T-helper 9 cell (primary cell): ENCODE measurements around the gene RNF11.

ENCODE experiments used
- DNase-seq: peaks from one replicate; pipeline ENCODE4 v3.0.0-alpha.2; 2020

RNF11 gene

GRCh38 chr1:51266181-51266580, 30.1 kb downstream of the RNF11 start:
- DNase-seq = no peak

GRCh38 chr1:51266791-51267190, 30.7 kb downstream of the RNF11 start:
- DNase-seq = no peak

- no peak for DNase-seq
Observed at GRCh38 chr1:51268634-51269033, 32.6 kb downstream of the RNF11 start.

GRCh38 chr1:51270751-51271150, 34.7 kb downstream of the RNF11 start:
- DNase-seq = no peak

- no peak for DNase-seq
Observed at GRCh38 chr1:51272916-51273315, 36.8 kb downstream of the RNF11 start.

- no peak for DNase-seq
Observed at GRCh38 chr1:51274676-51275075, 38.6 kb downstream of the RNF11 start.

GRCh38 chr1:51276286-51276685, 40.2 kb downstream of the RNF11 start:
- no peak for DNase-seq

GRCh38 chr1:51280321-51280978, 44.4 kb downstream of the RNF11 start:
- DNase-seq = no peak

- no peak for DNase-seq
Observed at GRCh38 chr1:51281807-51282206, 45.7 kb downstream of the RNF11 start.

GRCh38 chr1:51282605-51283004, 46.5 kb downstream of the RNF11 start:
- no peak for DNase-seq

GRCh38 chr1:51283979-51284378, 47.9 kb downstream of the RNF11 start:
- DNase-seq = no peak

- no peak for DNase-seq
Observed at GRCh38 chr1:51284487-51284954, 48.4 kb downstream of the RNF11 start.

- no peak for DNase-seq
Observed at GRCh38 chr1:51285055-51285454, 49.0 kb downstream of the RNF11 start.

- DNase-seq = no peak
Observed at GRCh38 chr1:51287966-51288365, 51.9 kb downstream of the RNF11 start.

GRCh38 chr1:51288578-51288977, 52.5 kb downstream of the RNF11 start:
- no peak for DNase-seq

GRCh38 chr1:51289676-51290488, 53.8 kb downstream of the RNF11 start:
- DNase-seq = no peak

- DNase-seq = no peak
Observed at GRCh38 chr1:51290489-51290847, 54.4 kb downstream of the RNF11 start.

- DNase-seq = no peak
Observed at GRCh38 chr1:51293898-51294515, 57.9 kb downstream of the RNF11 start.

GRCh38 chr1:51294566-51295184, 58.6 kb downstream of the RNF11 start:
- no peak for DNase-seq

GRCh38 chr1:51295926-51296325, 59.9 kb downstream of the RNF11 start:
- no peak for DNase-seq

- peak; percentile 64 for DNase-seq
Observed at GRCh38 chr1:51296383-51297357, 60.6 kb downstream of the RNF11 start.
